Right renal pelvis (tissue), 4 donors: ENCODE results near the gene JARID2. TPM values are rescaled to one million over a fixed set of nuclear protein-coding genes. Genes with fewer than 3 reads are reported as not detected.

Experiments used
- DNase-seq, 4 donors: peaks; one replicate each; pipeline ENCODE4 v3.0.0-alpha.2; 2013; ENCODE audit warnings: low read depth in 4 of 4, low spot score in 3 of 4, missing footprints in 1 of 4
- polyA plus RNA-seq, 4 donors: library from polyadenylated mRNA; unstranded; fragments of 120-200 nt; gene quantifications; one replicate each; pipeline ENCODE4 v1.2.1, GENCODE V29; 2013; ENCODE audit not compliant: insufficient read length in 4 of 4

The JARID2 gene
- polyA plus RNA-seq, 4 donors, result 27.6 to 30.5 (median 28.6) TPM

- DNase-seq, result no peak
Observed at GRCh38 chr6:15510121-15510520, 264.3 kb downstream of the JARID2 start.

DNA sequence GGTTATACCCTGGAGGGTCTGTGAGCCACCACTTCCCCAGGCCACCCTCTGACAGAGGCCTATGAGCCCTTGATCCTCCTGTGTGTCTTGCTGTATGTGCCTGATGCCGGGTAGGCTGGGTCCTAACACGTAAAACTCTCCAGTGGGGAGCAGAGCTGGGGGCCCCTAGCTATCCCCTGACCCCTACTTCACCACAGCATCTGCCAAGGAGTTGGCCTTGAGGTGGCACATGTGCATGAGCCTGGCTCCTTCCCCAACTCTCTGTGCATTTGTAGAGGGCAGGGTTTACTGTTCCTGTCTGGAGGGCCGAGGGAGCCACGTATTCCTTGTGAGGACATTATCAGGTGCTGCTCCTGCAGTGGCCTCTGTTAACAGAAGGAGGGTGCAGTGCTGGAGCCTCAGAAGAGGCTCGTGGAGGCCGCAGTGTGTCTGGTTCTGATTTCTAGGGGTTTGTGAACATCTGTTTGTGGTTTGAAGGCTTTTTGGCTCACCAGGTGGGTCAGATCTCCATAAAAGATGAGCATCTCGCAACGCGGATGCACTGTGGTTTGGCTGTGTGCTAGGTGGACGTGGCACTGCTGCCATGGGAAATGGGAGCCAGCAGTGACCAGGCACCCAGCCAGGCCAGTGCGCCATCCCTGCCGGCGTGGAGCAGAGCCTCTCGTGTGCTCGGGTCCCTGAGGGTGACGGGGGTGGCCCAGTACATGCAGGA is 264.8 kb downstream of the JARID2 start:
- no peak for DNase-seq

DNA sequence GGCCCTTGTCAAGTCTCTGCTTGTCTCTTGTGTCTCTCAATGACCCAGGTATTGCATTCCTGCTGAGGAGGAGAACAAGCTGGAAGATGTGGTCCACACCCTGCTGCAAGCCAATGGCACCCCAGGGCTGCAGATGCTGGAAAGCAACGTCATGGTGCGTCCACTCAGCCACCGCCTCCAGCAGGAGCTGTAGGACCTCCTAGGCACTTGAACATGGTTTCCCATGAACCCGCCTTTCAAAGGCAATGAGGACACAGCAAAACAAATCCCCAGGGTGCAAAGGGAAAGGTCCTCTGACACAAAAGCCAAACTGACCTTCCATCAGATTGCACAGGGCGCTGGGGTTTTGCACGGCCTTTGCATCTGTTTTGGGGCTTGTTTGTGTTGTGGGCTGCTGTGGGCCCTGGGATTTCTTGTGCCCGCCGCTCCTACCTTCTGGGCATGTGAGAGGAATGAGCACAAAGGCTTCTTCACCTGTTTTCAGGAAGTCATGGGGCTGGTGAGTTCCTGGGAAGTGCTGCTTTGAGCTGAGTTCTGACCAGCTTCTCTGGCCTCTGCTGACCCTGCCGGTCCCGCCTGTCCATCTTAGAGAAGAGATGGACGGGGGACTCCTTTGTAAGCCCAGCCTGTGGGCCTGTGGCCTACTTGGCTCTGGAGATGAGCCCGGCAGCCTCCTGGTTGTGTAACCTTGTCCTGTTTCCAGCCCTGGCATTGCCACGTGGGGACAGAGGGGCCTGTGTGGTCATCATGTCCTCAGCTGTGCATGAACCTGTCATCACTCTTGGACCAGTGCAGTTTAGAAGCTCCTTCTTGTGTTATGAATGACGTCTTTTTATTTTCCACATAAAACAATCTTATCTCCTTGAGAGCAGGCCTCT is 265.6 kb downstream of the JARID2 start:
- DNase-seq, result no peak

DNA sequence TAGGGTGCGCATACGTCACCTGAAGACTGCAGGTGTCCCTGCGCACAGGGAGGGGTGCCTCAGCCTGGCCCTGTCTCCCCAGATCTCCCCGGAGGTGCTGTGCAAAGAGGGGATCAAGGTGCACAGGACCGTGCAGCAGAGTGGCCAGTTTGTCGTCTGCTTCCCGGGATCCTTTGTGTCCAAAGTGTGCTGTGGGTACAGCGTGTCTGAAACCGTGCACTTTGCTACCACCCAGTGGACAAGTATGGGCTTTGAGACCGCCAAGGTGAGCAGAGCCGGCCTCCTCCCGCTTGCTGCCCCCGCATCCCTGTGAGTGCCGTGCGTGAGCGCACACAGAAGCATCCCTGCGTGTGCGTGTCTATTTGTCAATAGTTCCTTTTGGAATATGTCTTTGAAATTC is 266.3 kb downstream of the JARID2 start:
- DNase-seq, result no peak

DNA sequence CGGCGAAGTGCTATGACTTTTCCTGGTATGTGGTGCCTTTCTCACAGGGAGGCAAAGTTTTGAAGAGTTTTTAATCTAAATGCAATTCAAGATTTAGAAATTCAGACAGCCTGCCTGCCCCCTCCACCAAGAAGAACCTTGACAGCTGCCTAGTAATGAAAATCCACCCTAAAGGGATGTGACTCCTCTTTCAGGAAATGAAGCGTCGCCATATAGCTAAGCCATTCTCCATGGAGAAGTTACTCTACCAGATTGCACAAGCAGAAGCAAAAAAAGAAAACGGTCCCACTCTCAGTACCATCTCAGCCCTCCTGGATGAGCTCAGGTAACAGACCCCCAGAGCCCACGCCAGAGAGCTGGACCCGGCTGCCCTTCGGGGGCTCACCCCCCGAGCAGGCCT is 266.9 kb downstream of the JARID2 start:
- DNase-seq, result no peak

DNA sequence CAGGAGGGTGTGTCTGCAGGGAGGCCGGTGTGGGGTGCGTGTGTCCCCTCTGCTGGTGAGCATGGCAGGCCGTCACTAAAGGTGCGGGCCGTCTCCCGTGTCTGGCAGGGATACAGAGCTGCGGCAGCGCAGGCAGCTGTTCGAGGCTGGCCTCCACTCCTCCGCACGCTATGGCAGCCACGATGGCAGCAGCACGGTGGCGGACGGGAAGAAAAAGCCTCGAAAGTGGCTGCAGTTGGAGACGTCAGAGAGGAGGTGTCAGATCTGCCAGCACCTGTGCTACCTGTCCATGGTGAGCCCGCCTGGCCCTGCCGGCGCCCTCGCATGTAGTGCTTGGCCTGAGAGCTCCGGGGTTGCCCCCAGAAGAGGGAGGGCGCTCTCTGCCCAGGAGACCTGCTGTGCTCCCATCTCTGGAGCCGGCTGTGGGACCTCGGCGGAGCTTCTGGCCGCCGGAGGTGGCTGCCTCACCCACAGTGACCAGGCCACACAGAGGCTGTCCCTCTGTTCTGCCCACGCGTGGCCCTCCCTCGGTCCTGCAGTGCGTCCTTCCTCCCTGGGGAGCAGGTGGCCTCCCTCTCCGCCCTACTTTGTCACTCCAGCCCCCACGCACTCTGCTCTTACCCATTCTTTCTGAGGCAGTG is 267.4 kb downstream of the JARID2 start:
- DNase-seq, result no peak

DNA sequence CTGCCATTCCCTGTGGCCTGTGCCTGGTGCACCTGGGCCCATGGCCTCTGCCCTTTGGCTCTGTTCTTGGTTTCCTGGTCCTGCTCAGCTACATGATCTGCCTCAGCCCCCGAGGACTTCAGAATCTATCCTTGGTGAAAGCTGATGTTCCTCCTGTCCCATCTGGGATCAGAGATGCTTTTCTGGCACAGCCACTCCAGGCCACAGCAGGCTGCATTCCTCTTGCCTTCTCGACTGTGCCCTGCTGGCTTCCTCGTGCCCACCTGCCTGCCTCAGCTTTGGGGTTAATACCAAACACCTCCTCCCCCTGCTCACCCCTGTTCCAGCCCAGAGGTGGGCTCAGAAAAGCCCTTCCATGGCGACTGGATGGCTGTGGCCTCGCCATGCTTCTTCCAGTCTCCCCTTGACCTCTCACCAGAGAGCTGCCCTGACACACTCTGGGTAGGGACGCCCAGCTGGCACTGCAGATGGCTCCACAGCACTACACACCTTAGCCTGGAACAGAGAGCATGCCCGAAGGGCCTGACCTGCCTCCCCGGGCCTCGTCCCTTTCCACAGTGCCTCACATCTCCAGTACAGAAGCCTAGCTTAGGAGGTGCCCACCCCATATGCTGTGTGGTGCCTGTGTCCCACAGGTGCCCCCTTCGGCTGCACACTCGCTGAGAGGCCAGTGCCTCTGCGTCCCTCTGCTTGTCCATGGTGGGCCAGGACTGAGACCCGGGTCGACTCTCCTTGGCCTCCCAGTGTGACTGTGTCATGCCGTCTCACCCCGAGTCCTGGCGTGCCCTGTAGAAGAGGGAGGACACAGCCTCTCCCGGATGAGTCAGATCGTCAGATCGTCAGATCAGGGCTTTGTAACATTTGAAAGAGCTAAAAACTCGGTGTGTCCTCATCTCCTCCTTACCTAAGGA is 268.2 kb downstream of the JARID2 start:
- no peak for DNase-seq

GRCh38 chr6:15515226-15515625 is 269.4 kb downstream of the JARID2 start:
- no peak for DNase-seq

DNA sequence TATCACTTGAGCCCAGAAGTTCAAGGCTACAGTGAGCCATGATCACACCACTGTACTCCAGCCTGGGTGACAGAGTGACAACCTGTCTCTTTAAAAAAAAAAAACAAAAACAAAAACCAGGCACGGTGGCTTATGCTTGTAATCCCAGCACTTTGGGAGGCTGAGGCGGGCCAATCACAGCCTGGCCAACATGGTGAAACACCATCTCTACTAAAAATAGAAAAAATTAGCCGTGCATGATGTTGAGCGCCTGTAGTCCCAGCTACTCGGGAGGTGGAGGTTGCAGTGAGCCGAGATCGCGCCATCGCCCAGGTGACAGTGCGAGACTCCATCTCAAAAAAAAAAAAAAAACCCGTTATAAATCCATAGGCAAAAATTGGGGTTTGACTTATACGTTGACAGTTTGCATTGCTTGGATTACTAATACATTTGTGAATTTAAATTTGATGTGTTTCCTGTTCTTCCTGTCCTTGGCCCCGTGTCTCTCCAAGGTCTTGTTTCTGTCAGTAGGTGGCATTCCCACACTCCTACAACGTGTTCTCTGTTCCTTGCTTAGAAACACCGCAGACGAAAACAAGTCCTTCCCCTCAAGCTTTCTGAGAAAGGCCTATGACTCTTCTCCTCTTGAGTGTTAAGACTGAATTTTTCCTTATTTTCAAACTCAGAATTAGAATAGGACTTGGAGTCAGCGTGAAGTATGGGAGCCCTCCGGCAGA is 269.9 kb downstream of the JARID2 start:
- no peak for DNase-seq

DNA sequence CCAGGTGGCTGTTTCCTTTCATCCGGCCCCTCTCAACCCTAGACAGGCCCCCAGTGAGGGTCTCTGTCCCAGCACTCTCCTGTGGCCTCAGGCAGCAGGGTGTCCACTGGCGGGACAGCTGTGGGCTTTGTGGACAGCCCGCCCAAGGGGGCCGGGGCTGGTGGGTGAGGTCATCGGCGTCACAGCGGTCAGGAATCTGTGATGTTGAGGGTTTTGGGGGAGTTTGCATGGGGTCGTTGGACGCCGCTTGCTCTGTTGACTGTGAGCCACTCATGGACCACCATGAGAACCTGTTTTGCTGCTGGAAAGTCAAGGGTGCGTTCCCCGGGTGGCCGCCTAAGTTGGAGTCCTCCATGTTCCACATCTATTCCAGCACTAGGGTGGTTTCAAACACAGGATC is 270.5 kb downstream of the JARID2 start:
- DNase-seq, result no peak

- DNase-seq, result no peak
Observed at GRCh38 chr6:15516923-15517560, 271.2 kb downstream of the JARID2 start.

DNA sequence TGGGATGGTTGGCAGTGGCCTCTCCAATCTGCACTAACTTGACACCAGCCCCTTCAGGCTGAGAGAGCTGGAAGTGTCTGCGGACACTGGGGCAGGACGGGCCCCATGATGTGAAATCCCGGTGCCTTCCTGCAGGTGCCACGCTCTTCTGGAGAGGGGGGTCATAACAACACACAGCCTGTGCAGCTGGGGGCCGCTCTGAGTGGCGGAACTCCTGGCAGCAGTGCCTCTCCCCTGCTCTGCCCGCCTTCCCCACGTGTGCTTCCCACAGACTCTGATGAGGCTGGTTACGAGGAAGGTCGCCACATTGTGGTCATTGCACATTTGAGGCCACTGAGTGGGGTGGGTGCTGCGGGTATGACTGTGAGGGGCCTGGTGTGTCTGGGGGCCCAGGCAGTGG is 271.7 kb downstream of the JARID2 start:
- DNase-seq, result no peak

- DNase-seq, result no peak
Observed at GRCh38 chr6:15518057-15518456, 272.2 kb downstream of the JARID2 start.

- no peak for DNase-seq
Observed at GRCh38 chr6:15518878-15519277, 273.0 kb downstream of the JARID2 start.

DNA sequence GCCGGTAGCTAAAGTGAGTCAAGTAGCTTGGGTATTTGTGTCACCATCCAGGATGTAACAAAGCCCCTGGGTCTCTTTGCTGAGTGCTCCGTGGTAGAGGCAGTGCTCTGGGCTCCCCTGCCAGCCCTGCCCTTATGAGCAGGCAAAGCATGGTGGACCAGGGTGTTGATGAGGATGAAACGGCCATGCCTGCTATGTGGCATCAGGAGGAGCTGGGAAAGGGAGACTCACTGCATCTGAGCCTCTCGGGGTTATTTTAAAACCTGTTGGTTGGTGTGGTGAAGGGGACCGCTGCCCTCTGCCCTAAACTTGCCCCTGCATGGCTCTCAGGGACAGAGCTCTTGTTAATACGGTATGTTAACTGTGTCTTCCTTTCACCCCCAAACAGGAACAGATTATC is 273.8 kb downstream of the JARID2 start:
- no peak for DNase-seq

- no peak for DNase-seq
Observed at GRCh38 chr6:15520626-15521203, 274.8 kb downstream of the JARID2 start.

- no peak for DNase-seq
Observed at GRCh38 chr6:15521582-15521981, 275.7 kb downstream of the JARID2 start.

DNA sequence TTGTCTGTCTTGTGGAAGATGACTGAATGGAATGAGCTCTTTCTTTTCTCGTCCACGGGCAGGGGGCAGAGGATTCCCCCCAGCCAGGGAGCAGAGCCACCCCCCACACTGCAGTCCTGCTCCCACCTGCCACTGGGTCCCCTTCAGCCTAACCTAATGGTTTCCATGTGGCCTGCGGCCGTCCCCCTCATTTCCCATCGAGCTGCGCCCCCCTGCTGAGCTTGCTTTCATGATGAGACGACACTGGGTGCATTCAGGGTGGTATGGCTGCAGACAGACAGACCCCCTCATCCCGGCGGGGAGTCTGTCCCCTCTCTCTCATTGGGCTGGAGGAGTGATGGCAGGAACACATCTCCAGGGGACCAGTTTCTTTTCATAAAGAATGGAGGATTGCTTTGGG is 276.2 kb downstream of the JARID2 start:
- no peak for DNase-seq

- DNase-seq, result no peak
Observed at GRCh38 chr6:15522427-15522826, 276.6 kb downstream of the JARID2 start.
